Activated naive CD8-positive, alpha-beta T cell treated with anti-CD3 and anti-CD28 coated beads, Interleukin-2, amount 50 U/mL, for 16 hours (primary cell): ENCODE measurements around the gene TMIGD2.
"Not testable (repeated sequence)": the region's sequence is repeated elsewhere in the genome, so short reads cannot be mapped to it uniquely, and the experiment has no call there.

Source experiments
- DNase-seq: peaks from one replicate; pipeline ENCODE4 v3.0.0-alpha.2; 2020; ENCODE audit warnings: low read depth, low spot score

The TMIGD2 gene

GRCh38 chr19:4267101-4267900, 34.9 kb downstream of the TMIGD2 start:
- peak; percentile 40 for DNase-seq

GRCh38 chr19:4266253-4267000, 35.8 kb downstream of the TMIGD2 start:
- no peak for DNase-seq

- no peak for DNase-seq
These were observed 37.4 kb downstream of the TMIGD2 start for GRCh38 chr19:4264812-4265211.

GRCh38 chr19:4260613-4261191, 41.5 kb downstream of the TMIGD2 start:
- no peak for DNase-seq

- DNase-seq: no peak
These were observed 44.0 kb downstream of the TMIGD2 start for GRCh38 chr19:4258181-4258580.

- DNase-seq: no peak
These were observed 45.2 kb downstream of the TMIGD2 start for GRCh38 chr19:4257025-4257424.

GRCh38 chr19:4256563-4256962, 45.6 kb downstream of the TMIGD2 start:
- DNase-seq: no peak

GRCh38 chr19:4246767-4247593, 55.2 kb downstream of the TMIGD2 start, which contains the start of gene YJU2:
YJU2 (plus strand) TSS chr19:4247080; CDS start chr19:4247147, 67 bp downstream.
- peak; percentile 99 for DNase-seq

- not testable (repeated sequence) for DNase-seq
These were observed 56.3 kb downstream of the TMIGD2 start for GRCh38 chr19:4245938-4246337.
